Mononuclear cell (primary cell): Measurements from ENCODE around the gene SPTA1. TPM values are rescaled to one million over a fixed set of nuclear protein-coding genes. Genes with fewer than 3 reads are reported as not detected.

Source experiments
- H3K27me3 ChIP-seq: 2 replicates; pipeline ENCODE4 v1.6.0; 2011; ENCODE audit warnings: low read length, control low read depth; ENCODE audit not compliant: insufficient read depth
- H3K4me1 ChIP-seq: 2 replicates; pipeline ENCODE4 v1.5.1; 2011; ENCODE audit warnings: mild to moderate bottlenecking, low read length, control low read depth; ENCODE audit not compliant: insufficient read depth
- H3K4me3 ChIP-seq: 2 replicates; pipeline ENCODE4 v1.5.1; 2011; ENCODE audit warnings: mild to moderate bottlenecking, low read length, moderate library complexity
- H3K9me3 ChIP-seq: 2 replicates; pipeline ENCODE4 v1.5.1; 2011; ENCODE audit warnings: low read depth, mild to moderate bottlenecking, control low read depth, low read length
- total RNA-seq: library from RNA; depleted of rRNA; stranded (reverse); fragments of >200 nt; gene quantifications from one replicate; pipeline ENCODE4 v1.2.3, GENCODE V29; 2012

The SPTA1 gene
- total RNA-seq: not detected

DNA sequence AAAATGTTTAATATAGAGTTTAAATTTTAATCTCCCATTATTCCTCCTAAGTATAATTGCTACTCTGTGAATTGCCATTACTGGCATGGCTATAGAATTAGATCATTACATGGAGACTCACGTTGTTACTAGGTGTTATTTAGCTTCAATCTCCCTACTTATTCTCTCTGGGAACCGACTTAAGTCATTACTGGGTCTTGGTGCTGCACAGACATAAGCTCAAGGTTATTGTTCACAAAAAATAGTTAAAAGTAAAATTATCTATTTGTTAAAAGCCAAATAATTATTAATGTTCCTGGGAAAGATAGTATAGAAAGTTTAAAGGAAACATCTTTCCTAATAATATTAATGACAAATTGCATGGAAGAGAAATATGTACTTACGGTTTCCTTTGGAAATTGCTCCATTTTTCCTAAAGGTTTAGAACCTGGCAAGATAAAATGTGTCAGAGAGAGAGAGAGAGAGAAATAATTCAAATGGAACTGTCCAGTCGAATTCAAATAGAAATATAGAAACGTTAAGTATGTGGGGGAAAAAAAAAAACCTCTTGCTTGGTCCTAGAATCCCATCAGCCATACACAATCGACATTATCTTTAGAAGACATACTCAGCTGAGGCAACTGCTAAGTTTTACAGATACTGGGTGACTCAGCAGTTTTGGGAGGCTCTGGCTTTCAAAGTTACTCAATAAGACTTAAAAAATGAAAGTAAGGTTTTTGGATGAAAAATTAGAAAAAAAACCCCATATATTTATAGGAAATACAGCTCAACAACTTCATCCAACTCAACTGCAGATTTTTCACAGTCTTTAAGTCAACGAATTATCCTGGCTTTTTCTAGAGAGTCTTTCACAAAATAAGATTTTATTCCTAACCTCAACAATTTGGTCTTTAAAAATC, at the start of gene SPTA1:
Gene SPTA1 (minus strand): TSS at position 605 of the 899 bp plus-strand sequence. CDS start 198 bp downstream, at position 407.
- Histone ChIP-seq H3K4me1 (peaks cover 6% of the 10 kb centered on the region), H3K4me3 (no peak within 1 kb of the TSS), H3K27me3 (no peaks in the 10 kb centered on the region), H3K9me3 (no peaks in the 10 kb centered on the region)

DNA sequence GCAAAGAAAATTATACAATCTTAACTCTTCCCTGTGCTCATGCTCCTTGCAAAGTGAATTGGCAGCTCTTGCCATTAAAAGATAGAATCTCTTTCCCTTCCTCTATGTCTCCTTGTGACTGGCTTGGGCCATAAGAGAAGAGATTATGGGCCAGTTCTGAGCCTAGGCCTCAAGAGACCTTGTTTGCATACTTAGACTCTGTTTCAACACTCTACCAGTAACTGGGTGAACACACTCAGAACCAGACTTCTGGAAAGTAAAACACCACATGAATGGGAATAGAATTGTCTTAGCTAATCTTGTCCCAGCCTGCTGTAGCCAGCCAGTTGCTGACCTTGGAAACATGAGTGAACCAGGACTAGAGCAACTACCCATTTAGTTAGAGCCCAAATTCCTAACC, 49.3 kb upstream of the SPTA1 start:
- Histone ChIP-seq H3K4me3 (no peak overlapping the region), H3K27me3 (peaks cover 5% of the 10 kb centered on the region), H3K4me1 (no peaks in the 10 kb centered on the region)

DNA sequence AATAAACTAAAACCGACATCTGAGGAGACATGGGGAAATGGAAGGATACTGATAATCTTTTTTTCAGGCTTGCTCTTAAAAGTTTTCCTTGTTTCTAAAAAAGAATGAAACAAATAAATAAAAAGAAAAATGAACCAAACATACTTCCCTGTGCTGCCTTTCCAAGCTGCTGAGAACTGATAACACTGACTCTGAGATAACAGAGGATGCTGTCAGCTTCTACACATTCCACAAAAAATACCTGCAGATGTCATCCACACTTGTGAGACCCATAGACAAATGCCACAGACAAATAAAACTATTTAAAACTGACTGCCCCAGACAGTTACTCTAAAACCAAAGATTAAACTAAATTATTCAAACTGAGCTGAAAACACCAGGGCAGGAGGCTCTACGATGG, 46.0 kb upstream of the SPTA1 start:
- Histone ChIP-seq H3K9me3 (no peaks in the 10 kb centered on the region), H3K4me3 (no peak overlapping the region), H3K4me1 (no peaks in the 10 kb centered on the region), H3K27me3 (no peaks in the 10 kb centered on the region)

More for the DNA sequence above, 49.3 kb upstream of the SPTA1 start:
- no peaks in the 10 kb centered on the region for H3K9me3 ChIP-seq

- no peak overlapping the region for H3K4me3 ChIP-seq
- no peaks in the 10 kb centered on the region for H3K27me3 ChIP-seq
- no peaks in the 10 kb centered on the region for H3K4me1 ChIP-seq
- H3K9me3 ChIP-seq: no peaks in the 10 kb centered on the region
These were observed 45.2 kb upstream of the SPTA1 start for GRCh38 chr1:158731707-158732106.

DNA sequence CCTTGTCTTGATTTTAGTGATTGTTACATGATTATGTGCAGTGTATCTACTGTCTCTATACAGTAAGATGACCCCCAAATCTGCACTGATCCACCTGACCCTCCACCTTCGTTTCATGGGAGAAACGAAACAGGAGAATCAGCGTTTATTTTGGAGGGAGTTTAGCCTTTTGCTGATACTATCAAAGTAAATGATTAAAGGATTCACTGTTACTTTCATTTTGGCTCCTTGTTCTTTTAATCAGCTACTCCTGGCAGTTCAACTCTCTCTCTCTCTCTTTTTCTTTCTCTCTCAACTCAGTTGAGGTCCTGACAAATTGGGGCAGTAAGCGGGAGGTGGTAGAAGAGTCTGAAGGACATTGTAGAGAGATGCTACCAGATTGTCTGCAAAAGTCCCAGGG, 43.9 kb upstream of the SPTA1 start:
- Histone ChIP-seq H3K4me3 (no peak overlapping the region), H3K4me1 (no peaks in the 10 kb centered on the region), H3K27me3 (no peaks in the 10 kb centered on the region), H3K9me3 (no peaks in the 10 kb centered on the region)

DNA sequence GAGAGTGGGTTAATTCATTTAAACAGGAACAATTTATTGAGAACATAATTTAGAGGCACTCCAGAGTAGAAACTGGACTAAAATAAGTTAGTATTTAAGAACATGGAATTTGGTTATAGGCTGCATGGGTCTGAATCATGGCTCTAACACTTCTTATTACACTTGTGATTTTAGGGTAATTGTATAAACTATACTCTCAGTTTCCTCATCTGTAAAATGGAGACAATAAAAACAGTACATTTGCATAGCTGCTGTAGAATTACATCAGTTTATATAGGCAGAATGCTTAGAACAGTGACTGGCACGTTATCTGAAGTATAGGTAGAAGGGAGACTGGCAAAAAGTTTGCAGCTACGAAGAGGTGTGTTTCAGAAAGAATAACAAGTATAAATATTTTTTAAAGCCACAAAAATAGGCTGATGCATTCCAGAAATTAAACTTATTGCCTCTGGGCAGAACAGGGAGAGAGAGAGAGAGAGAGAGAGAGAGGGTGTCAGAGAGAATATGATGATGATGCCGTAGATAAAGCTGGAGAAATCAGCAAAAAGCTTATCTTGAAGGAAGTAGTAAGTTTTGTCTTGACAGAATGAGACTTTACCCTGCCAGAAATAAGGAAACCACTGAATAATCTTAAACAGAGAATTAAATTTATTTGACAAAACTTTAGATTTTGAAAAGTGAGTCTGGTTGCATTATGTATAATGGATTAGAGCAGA, 42.2 kb upstream of the SPTA1 start:
- no peaks in the 10 kb centered on the region for H3K27me3 ChIP-seq
- H3K4me3 ChIP-seq: no peak overlapping the region
- no peaks in the 10 kb centered on the region for H3K9me3 ChIP-seq
- H3K4me1 ChIP-seq: no peaks in the 10 kb centered on the region

DNA sequence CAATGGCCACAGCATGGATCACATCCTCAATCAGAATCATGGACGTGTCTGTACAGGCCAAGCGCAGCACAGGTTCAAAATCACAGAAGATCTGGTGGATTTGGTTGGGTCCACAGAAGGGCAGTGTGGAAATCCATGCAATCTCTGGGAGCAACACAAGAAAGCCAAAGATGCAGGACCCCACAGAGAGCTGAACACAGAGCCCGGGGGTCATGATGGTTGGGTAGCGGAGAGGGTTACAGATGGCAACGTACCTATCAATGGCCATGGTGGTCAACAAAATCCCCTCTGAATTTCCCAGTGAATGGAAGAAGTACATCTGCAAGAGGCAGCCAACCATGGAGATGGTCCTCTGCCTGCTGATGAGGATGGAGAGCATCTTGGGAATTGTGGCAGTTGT, 37.9 kb upstream of the SPTA1 start:
- Histone ChIP-seq H3K9me3 (no peaks in the 10 kb centered on the region), H3K4me3 (no peak overlapping the region), H3K4me1 (no peaks in the 10 kb centered on the region), H3K27me3 (no peaks in the 10 kb centered on the region)

GRCh38 chr1:158720620-158721019, 34.1 kb upstream of the SPTA1 start, which contains the start of gene OR6K3:
Gene OR6K3, minus strand, starts transcription at chr1:158720720. Its CDS starts 2,605 bp downstream, at chr1:158718115.
- peaks cover 3% of the 10 kb centered on the region for H3K27me3 ChIP-seq
- H3K9me3 ChIP-seq: no peaks in the 10 kb centered on the region
- H3K4me3 ChIP-seq: no peak within 1 kb of the TSS
- H3K4me1 ChIP-seq: no peaks in the 10 kb centered on the region

DNA sequence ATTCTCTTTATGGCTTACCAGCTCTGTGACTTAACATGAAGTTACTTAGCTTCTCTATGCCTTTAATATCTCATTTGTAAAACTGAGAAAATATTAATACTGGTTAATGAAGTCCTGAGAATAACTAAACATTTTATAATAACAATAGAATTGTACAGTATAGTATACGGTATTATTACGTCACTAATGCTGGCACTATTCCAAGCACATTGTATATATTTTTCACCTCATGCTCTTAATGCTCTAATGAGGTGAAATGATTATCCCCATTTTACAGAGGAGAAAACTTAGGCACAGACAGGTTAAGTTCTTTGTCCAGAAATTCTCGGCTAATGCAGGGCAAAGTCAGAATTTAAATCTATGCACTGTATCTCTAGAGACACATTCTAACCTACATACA, 33.1 kb upstream of the SPTA1 start:
- H3K4me3 ChIP-seq: no peak overlapping the region
- H3K9me3 ChIP-seq: no peaks in the 10 kb centered on the region
- no peaks in the 10 kb centered on the region for H3K4me1 ChIP-seq
- peaks cover 3% of the 10 kb centered on the region for H3K27me3 ChIP-seq

DNA sequence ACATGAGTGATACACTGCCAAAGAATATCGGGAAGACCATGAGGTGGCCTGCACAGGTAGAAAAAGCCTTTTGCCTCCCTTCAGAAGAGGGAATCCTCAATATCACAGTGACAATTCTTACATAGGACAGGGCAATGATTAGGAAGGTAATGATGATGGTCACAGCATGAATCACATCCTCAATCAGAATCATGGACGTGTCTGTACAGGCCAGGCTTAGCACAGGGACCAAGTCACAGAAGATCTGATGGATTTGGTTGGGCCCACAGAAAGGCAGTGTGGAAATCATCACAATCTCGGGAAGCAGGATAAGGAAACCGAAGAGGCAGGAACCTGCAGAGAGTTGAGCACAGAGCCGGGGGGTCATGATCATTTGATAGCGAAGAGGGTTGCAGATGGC, 30.8 kb upstream of the SPTA1 start:
- no peak overlapping the region for H3K4me3 ChIP-seq
- peaks cover 13% of the 10 kb centered on the region for H3K27me3 ChIP-seq
- H3K4me1 ChIP-seq: no peaks in the 10 kb centered on the region
- H3K9me3 ChIP-seq: no peaks in the 10 kb centered on the region

DNA sequence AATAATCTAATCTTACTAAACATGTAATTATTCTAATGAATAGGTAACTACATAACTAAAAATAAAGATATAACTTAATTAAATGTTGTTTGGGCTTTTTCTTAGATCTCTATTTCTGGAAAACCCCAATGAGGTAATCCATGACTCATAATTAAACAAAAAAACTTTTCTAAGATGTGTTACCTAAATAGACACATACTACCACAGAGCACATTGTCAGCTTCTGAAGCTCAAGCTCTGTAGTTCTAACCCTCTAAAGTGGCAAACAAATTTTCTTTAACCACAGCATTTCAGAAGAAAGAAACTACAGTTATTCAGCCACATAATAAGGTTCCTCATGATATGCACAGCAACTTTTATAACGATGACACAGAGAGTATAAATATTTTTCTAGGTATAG, 29.8 kb upstream of the SPTA1 start:
- Histone ChIP-seq H3K4me3 (no peak overlapping the region), H3K4me1 (no peaks in the 10 kb centered on the region), H3K9me3 (no peaks in the 10 kb centered on the region), H3K27me3 (peaks cover 13% of the 10 kb centered on the region)

GRCh38 chr1:158714754-158715153, 28.2 kb upstream of the SPTA1 start:
- Histone ChIP-seq H3K4me3 (no peak overlapping the region), H3K9me3 (no peaks in the 10 kb centered on the region), H3K4me1 (no peaks in the 10 kb centered on the region), H3K27me3 (peaks cover 13% of the 10 kb centered on the region)

DNA sequence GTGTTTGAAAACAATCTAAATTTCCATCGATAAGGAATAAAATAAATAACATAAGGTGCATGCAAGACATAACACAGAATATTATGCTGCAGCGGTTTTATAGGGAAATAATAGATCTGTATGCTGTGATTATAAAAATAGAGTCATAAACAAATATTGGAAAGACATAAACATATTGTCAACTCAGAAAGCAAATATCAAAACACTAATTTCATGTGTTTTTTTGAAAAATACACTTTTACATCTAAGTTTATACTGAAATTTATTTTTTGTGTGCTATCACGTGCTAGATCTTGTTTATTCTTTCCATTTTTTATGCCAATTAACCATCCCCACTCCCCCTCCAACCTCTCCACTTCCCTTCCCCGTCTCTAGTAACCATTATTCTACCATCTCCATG, 24.6 kb upstream of the SPTA1 start:
- no peak overlapping the region for H3K4me3 ChIP-seq
- no peaks in the 10 kb centered on the region for H3K4me1 ChIP-seq
- no peaks in the 10 kb centered on the region for H3K9me3 ChIP-seq
- peaks cover 10% of the 10 kb centered on the region for H3K27me3 ChIP-seq

GRCh38 chr1:158706096-158706495, 19.6 kb upstream of the SPTA1 start:
- Histone ChIP-seq H3K4me3 (no peak overlapping the region), H3K9me3 (no peaks in the 10 kb centered on the region), H3K27me3 (no peaks in the 10 kb centered on the region)

GRCh38 chr1:158700552-158700951, 14.0 kb upstream of the SPTA1 start, which contains the start of gene OR6K2:
Gene OR6K2, minus strand, starts transcription at chr1:158700652. Its CDS starts 0 bp downstream, at chr1:158700652.
- Histone ChIP-seq H3K4me3 (no peak within 1 kb of the TSS), H3K4me1 (no peaks in the 10 kb centered on the region), H3K27me3 (no peaks in the 10 kb centered on the region), H3K9me3 (no peaks in the 10 kb centered on the region)

More at GRCh38 chr1:158706096-158706495, 19.6 kb upstream of the SPTA1 start:
- no peaks in the 10 kb centered on the region for H3K4me1 ChIP-seq
